HepG2 (cell line): Measurements from ENCODE around the gene CIAPIN1. TPM values are rescaled to one million over a fixed set of nuclear protein-coding genes. Genes with fewer than 3 reads are reported as not detected.

Source experiments
- ATAC-seq: fragments of 200-7000 bp; cut with Tn5 transposase; 3 replicates; pipeline ENCODE4 v1.9.1; 2020; ENCODE audit warnings: mild to moderate bottlenecking, moderate library complexity
- BruUV-seq: library from RNA; stranded (reverse); fragments of 400-500 nt; replicated peaks from 2 replicates; lab custom pipeline; 2021; lab: Mats Ljungman, UMichigan
- CTCF ChIA-PET: fragments of 300-600 bp; formaldehyde crosslinking; extraction: SDS; loops from one replicate; lab custom pipeline; 2021; ENCODE audit warnings: low total read pairs, inconsistent platforms, low intra/inter-chr PET ratio; lab: Yijun Ruan, JAX
- POLR2A ChIA-PET: fragments of 350-600 bp; sonication (Branson Sonifier 250); formaldehyde crosslinking; loops from one replicate; lab custom pipeline; 2020; ENCODE audit warnings: antibody characterized with exemption, inconsistent platforms; lab: Yijun Ruan, JAX
- DNase-seq: peaks from one replicate; pipeline ENCODE4 v3.0.0-alpha.2; 2015; ENCODE audit warnings: low spot score
- FAIRE-seq: peaks from 3 replicates; lab custom pipeline; 2011; peaks lifted over from hg19 to GRCh38; lab: Jason Lieb, UNC
- H2AFZ ChIP-seq: one replicate; pipeline ENCODE4 v1.6.1; 2011; ENCODE audit warnings: low read length, inconsistent platforms
- H3K27ac ChIP-seq: fragments of 300-600 bp; 3 replicates; pipeline ENCODE4 v1.8.0; 2011; ENCODE audit warnings: mixed run types, mild to moderate bottlenecking, mixed read lengths, low read length, inconsistent platforms; ENCODE audit not compliant: insufficient read depth; ENCODE audit errors: extremely low read length
- H3K27me3 ChIP-seq, 2 experiments: fragments of 200-600 bp in 1 of 2; 2 replicates in 1 of 2; 3 replicates in 1 of 2; pipeline versions ENCODE4 v1.6.0 to v1.8.0; 2011; ENCODE audit warnings: low read length in 2 of 2, mild to moderate bottlenecking in 2 of 2, moderate library complexity in 2 of 2, inconsistent platforms in 1 of 2; ENCODE audit not compliant: insufficient read depth in 2 of 2, control insufficient read depth in 1 of 2
- H3K36me3 ChIP-seq, 2 experiments: fragments of 200-600 bp in 1 of 2; replicated peaks in 1 of 2; 2 replicates in 1 of 2; 3 replicates in 1 of 2; pipeline versions ENCODE4 v1.5.1 to v1.8.0; 2011; ENCODE audit warnings: low read length in 2 of 2, inconsistent platforms in 1 of 2; ENCODE audit not compliant: insufficient read depth in 2 of 2, control insufficient read depth in 1 of 2
- H3K4me1 ChIP-seq: 2 replicates; pipeline ENCODE4 v1.5.1; 2012; ENCODE audit warnings: low read length, inconsistent platforms; ENCODE audit not compliant: insufficient read depth
- H3K4me2 ChIP-seq: 2 replicates; pipeline ENCODE4 v1.6.0; 2011; ENCODE audit warnings: low read depth, low read length, inconsistent platforms
- H3K4me3 ChIP-seq, 3 experiments: fragments of 200-600 bp in 1 of 3; sonication (generic), shearing (Covaris generic) in 1 of 3; replicated peaks in 1 of 3; 2 replicates each; pipeline ENCODE4 v1.5.1; 2011 to 2016; ENCODE audit warnings: low read length in 3 of 3, inconsistent platforms in 2 of 3, low read depth in 2 of 3, mild to moderate bottlenecking in 2 of 3, control low read depth in 1 of 3, mixed read lengths in 1 of 3; ENCODE audit not compliant: insufficient read depth in 1 of 3
- H3K79me2 ChIP-seq: one replicate; pipeline ENCODE4 v1.6.1; 2011; ENCODE audit warnings: low read length, inconsistent platforms; ENCODE audit not compliant: insufficient read depth
- H3K9ac ChIP-seq: 2 replicates; pipeline ENCODE4 v1.6.0; 2011; ENCODE audit warnings: mild to moderate bottlenecking, low read depth, low read length, inconsistent platforms; ENCODE audit not compliant: insufficient read depth
- H3K9me3 ChIP-seq: 2 replicates; pipeline ENCODE4 v1.5.1; 2012; ENCODE audit warnings: mild to moderate bottlenecking, low read length
- H4K20me1 ChIP-seq: 2 replicates; pipeline ENCODE4 v1.6.0; 2011; ENCODE audit warnings: inconsistent platforms, mild to moderate bottlenecking, low read length, moderate library complexity; ENCODE audit not compliant: insufficient read depth
- ADNP ChIP-seq: sonication (generic); formaldehyde crosslinking; IDR thresholded peaks from 2 replicates; pipeline ENCODE4 v1.4.0; 2020; ENCODE audit warnings: missing genetic modification reagents
- ATF6 ChIP-seq: sonication (generic); formaldehyde crosslinking; conservative IDR thresholded peaks from 2 replicates; pipeline ENCODE4 v1.4.0; 2020; ENCODE audit warnings: missing genetic modification reagents
- BHLHE40 ChIP-seq: IDR thresholded peaks from 2 replicates; pipeline ENCODE4 v1.6.1; 2011; ENCODE audit warnings: low read length, improper control_type of control experiment
- DNMT1 ChIP-seq: sonication (generic); formaldehyde crosslinking; IDR thresholded peaks from 2 replicates; pipeline ENCODE4 v1.5.1; 2020; ENCODE audit warnings: mild to moderate bottlenecking, missing genetic modification reagents
- MLXIP ChIP-seq: sonication (generic); formaldehyde crosslinking; IDR thresholded peaks from 2 replicates; pipeline ENCODE4 v1.9.0; 2021; ENCODE audit warnings: missing genetic modification reagents, borderline replicate concordance
- POGK ChIP-seq: sonication (generic); formaldehyde crosslinking; conservative IDR thresholded peaks from 2 replicates; pipeline ENCODE4 v1.8.0; 2022; ENCODE audit warnings: mild to moderate bottlenecking, moderate library complexity, missing genetic modification reagents
- RCOR2 ChIP-seq: IDR thresholded peaks from 2 replicates; pipeline ENCODE4 v1.6.1; 2016; ENCODE audit warnings: missing biosample characterization, missing genetic modification reagents
- RFXAP ChIP-seq: sonication (generic); formaldehyde crosslinking; IDR thresholded peaks from 2 replicates; pipeline ENCODE4 v1.4.0; 2020; ENCODE audit warnings: missing genetic modification reagents, borderline replicate concordance
- RXRB ChIP-seq: IDR thresholded peaks from 2 replicates; pipeline ENCODE4 v1.6.1; 2016; ENCODE audit warnings: borderline replicate concordance, missing genetic modification reagents, missing compliant biosample characterization
- SNAPC2 ChIP-seq: sonication (generic); formaldehyde crosslinking; IDR thresholded peaks from 2 replicates; pipeline ENCODE4 v1.8.1; 2022; ENCODE audit warnings: mild to moderate bottlenecking, missing genetic modification reagents
- SOX6 ChIP-seq, 2 experiments: fragments of 450-650 bp in 1 of 2; sonication (generic) in 1 of 2; formaldehyde crosslinking in 1 of 2; IDR thresholded peaks; 2 replicates each; pipeline versions ENCODE4 v1.4.0 to v1.6.1; 2017 to 2020; ENCODE audit warnings: antibody characterized with exemption in 1 of 2, mild to moderate bottlenecking in 1 of 2, missing genetic modification reagents in 1 of 2
- TBL1XR1 ChIP-seq: fragments of 150-350 bp; IDR thresholded peaks from 2 replicates; pipeline ENCODE4 v1.6.1; 2014; ENCODE audit warnings: borderline replicate concordance, low read length; ENCODE audit not compliant: partially characterized antibody
- ZBTB25 ChIP-seq: IDR thresholded peaks from 2 replicates; pipeline ENCODE4 v1.6.1; 2018; ENCODE audit warnings: missing genetic modification reagents
- ZEB1 ChIP-seq: IDR thresholded peaks from 2 replicates; pipeline ENCODE4 v1.6.1; 2012; ENCODE audit warnings: mild to moderate bottlenecking, low read depth, inconsistent platforms; ENCODE audit not compliant: insufficient replicate concordance
- ZFP1 ChIP-seq: IDR thresholded peaks from 2 replicates; pipeline ENCODE4 v1.6.1; 2016
- ZNF577 ChIP-seq: sonication (generic); formaldehyde crosslinking; IDR thresholded peaks from 2 replicates; pipeline ENCODE4 v1.4.0; 2020; ENCODE audit warnings: mild to moderate bottlenecking, low read depth, missing genetic modification reagents, borderline replicate concordance
- ZSCAN31 ChIP-seq: sonication (generic); formaldehyde crosslinking; IDR thresholded peaks from 2 replicates; pipeline ENCODE4 v1.5.0; 2020; ENCODE audit warnings: low read depth, mild to moderate bottlenecking, missing genetic modification reagents
- WGBS: methylation state at CpG from one replicate; pipeline ENCODE4 v1.1.6; 2017; ENCODE audit warnings: low lambda C conversion rate; 5-methylcytosine and 5-hydroxymethylcytosine counted together
- in situ Hi-C: cut with HindIII; loops from 2 replicates; pipeline ENCODE4 v1.10.0; 2017; ENCODE audit warnings: low pct_unique_long_range_greater_than_20kb; ENCODE audit not compliant: extremely low pct_ligation_motif_present
- intact Hi-C: fragments of 100-400 bp; cut with micrococcal nuclease; formaldehyde crosslinking; loops from one replicate; pipeline ENCODE4 v1.10.0; 2022; ENCODE audit not compliant: unreplicated experiment
- polyA plus RNA-seq, 8 experiments: library from polyadenylated mRNA; depleted of rRNA in 3 of 8; stranded (reverse) in 7 of 8; unstranded in 1 of 8; fragments of >200 nt; fragmentation: Illumina TruSeq in 4 of 8; extraction: Trizol in 4 of 8; gene quantifications; 2 replicates each; pipeline versions ENCODE4 v1.2.1 to v1.2.3, GENCODE V29; 2011 to 2016; ENCODE audit warnings: low read depth in 4 of 8, missing spikeins in 1 of 8, mixed read lengths in 1 of 8; ENCODE audit not compliant: insufficient read depth in 1 of 8
- total RNA-seq, 5 experiments: library from RNA; depleted of rRNA; stranded (reverse); fragments of >200 nt; fragmentation: Illumina TruSeq; extraction: Trizol; gene quantifications; 2 replicates each; pipeline ENCODE4 v1.2.3, GENCODE V29; 2016; ENCODE audit warnings: low read depth in 1 of 5

Gene CIAPIN1
- total and polyA plus RNA-seq, 2 of the 13 experiments (the other 11 are each of a cell fraction or from before 2014, with no cell fraction given): 69.3 to 89.7 TPM

GRCh38 chr16:57444711-57445110, 2.5 kb downstream of the CIAPIN1 start:
- Histone ChIP-seq H3K4me2 (no peak overlapping the region), H3K27me3 (no peaks in the 10 kb centered on the region; a peak in 1 of 5 replicates), H2AFZ (no peak overlapping the region), H3K27ac (no peak overlapping the region), H3K79me2 (peaks cover 24% of the 10 kb centered on the region), H3K4me1 (peaks cover 46% of the 10 kb centered on the region), H3K9me3 (no peaks in the 10 kb centered on the region), H4K20me1 (no peaks in the 10 kb centered on the region), H3K4me3 (no peak overlapping the region), H3K36me3 (peaks cover 4% of the 10 kb centered on the region in 2 experiments; a peak in 4 of 5 replicates), H3K9ac (no peak overlapping the region)
- DNase-seq (no peak), ATAC-seq (no peak), FAIRE-seq (no peak)
- POLR2A ChIA-PET: interaction anchor here (0.6 to 1.1 kb wide), 4 partner anchors 18 to 116 kb away, joined by 3 read pairs; partner anchors contain the start of genes CX3CL1 and POLR2C
- in situ Hi-C loops (no loop called here), intact Hi-C loops (no loop called here)
- CTCF ChIA-PET: no interaction called here
- BruUV-seq: no TSS peak
- WGBS: 88% methylated on average over 3 of the region's 3 CpGs
- TF ChIP-seq ADNP (CRISPR knock-in tag) (no peak), SOX6 (IDR thresholded peaks at IDR 0.05) (no peak), SOX6 (CRISPR knock-in tag; IDR thresholded peaks at IDR 0.05) (no peak), RCOR2 (CRISPR knock-in tag) (no peak), BHLHE40 (no peak), DNMT1 (CRISPR knock-in tag) (no peak), MLXIP (CRISPR knock-in tag) (no peak), SNAPC2 (no peak), ZEB1 (no peak), TBL1XR1 (no peak), POGK (no peak), ZFP1 (CRISPR knock-in tag) (no peak), ZSCAN31 (CRISPR knock-in tag) (no peak), RFXAP (no peak), ZBTB25 (CRISPR knock-in tag) (no peak), ATF6 (CRISPR knock-in tag) (no peak), RXRB (CRISPR knock-in tag) (no peak), ZNF577 (CRISPR knock-in tag) (no peak)
